ENCODE results near the gene ATRNL1.

ATRNL1 gene

GRCh38 chr10:115850666-115851065 lies 757.5 kb downstream of the ATRNL1 start:
- Histone ChIP-seq H3K36me3 (ENCODE audit: control insufficient read depth, insufficient read depth, low read length) (no peaks in the 10 kb centered on the region), H3K4me2 (ENCODE audit: low read length) (no peak overlapping the region), H3K27ac (no peak overlapping the region), H3K4me3 (ENCODE audit: low read depth, low read length) (no peak overlapping the region), H3K9me3 (ENCODE audit: control insufficient read depth, low read length) (no peaks in the 10 kb centered on the region), H3K79me2 (no peaks in the 10 kb centered on the region), H2AFZ (no peak overlapping the region), H3K4me1 (no peaks in the 10 kb centered on the region), H3K9ac (no peak overlapping the region), H3K27me3 (ENCODE audit: control insufficient read depth, insufficient read depth, low read length) (no peaks in the 10 kb centered on the region)
- TF ChIP-seq, protein P1, sequence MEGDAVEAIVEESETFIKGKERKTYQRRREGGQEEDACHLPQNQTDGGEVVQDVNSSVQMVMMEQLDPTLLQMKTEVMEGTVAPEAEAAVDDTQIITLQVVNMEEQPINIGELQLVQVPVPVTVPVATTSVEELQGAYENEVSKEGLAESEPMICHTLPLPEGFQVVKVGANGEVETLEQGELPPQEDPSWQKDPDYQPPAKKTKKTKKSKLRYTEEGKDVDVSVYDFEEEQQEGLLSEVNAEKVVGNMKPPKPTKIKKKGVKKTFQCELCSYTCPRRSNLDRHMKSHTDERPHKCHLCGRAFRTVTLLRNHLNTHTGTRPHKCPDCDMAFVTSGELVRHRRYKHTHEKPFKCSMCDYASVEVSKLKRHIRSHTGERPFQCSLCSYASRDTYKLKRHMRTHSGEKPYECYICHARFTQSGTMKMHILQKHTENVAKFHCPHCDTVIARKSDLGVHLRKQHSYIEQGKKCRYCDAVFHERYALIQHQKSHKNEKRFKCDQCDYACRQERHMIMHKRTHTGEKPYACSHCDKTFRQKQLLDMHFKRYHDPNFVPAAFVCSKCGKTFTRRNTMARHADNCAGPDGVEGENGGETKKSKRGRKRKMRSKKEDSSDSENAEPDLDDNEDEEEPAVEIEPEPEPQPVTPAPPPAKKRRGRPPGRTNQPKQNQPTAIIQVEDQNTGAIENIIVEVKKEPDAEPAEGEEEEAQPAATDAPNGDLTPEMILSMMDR (IDR thresholded peaks at IDR 0.05): no peak

- Histone ChIP-seq H3K27ac (no peak overlapping the region), H3K9me3 (ENCODE audit: control insufficient read depth, low read length) (no peaks in the 10 kb centered on the region), H3K36me3 (ENCODE audit: control insufficient read depth, insufficient read depth, low read length) (no peaks in the 10 kb centered on the region), H3K4me3 (ENCODE audit: low read depth, low read length) (no peak overlapping the region), H3K9ac (no peak overlapping the region), H3K4me2 (ENCODE audit: low read length) (no peak overlapping the region), H3K4me1 (no peaks in the 10 kb centered on the region), H2AFZ (no peak overlapping the region), H3K27me3 (ENCODE audit: control insufficient read depth, insufficient read depth, low read length) (no peaks in the 10 kb centered on the region), H3K79me2 (no peaks in the 10 kb centered on the region)
- TF ChIP-seq, protein P1 (IDR thresholded peaks at IDR 0.05): no peak
Measured at GRCh38 chr10:115851695-115852094, 758.5 kb downstream of the ATRNL1 start.

DNA sequence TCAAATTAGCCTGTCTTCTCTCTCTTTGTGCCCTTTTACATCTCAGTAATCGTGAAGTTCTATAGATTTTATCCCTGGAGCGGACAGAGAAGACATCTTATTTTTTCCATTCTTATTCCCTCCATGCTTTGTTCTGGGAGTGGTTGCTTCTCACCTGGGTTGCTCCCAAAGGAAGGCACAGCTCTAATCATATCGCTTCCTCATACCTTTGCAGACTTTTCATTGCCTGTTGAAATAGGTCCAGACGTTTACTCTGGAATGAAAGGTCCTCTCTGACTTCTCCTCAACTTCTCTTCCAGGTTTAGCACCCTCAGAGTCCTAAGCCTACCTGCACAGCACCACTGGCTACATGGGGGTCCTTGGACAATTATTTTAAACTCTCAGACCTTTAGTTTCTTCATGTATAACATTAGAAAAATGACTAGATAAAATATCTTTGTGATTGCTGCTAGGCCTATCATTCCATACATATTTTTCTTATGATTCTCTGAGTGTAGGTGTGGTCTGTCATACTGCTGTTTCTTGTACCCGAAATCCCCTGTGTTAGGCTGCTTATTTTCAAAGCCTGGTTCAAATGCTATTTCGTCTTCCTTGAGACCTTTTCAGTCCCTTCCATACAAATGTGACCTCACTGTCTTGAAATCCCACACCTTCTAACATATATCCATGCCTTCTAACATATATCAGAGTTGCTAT lies 761.7 kb downstream of the ATRNL1 start:
- no peak overlapping the region for H3K4me3 ChIP-seq (ENCODE audit: low read depth, low read length)
- H2AFZ ChIP-seq: no peak overlapping the region
- H3K4me2 ChIP-seq (ENCODE audit: low read length): no peak overlapping the region

GRCh38 chr10:115856580-115856979 lies 763.4 kb downstream of the ATRNL1 start:
- H3K79me2 ChIP-seq: no peaks in the 10 kb centered on the region
- H3K4me1 ChIP-seq: no peaks in the 10 kb centered on the region
- H3K4me3 ChIP-seq (ENCODE audit: low read depth, low read length): no peak overlapping the region
- no peak overlapping the region for H2AFZ ChIP-seq
- no peak overlapping the region for H3K9ac ChIP-seq
- H3K27ac ChIP-seq: no peak overlapping the region
- TF ChIP-seq, protein P1 (IDR thresholded peaks at IDR 0.05): no peak
- H3K27me3 ChIP-seq (ENCODE audit: control insufficient read depth, insufficient read depth, low read length): no peaks in the 10 kb centered on the region
- H3K36me3 ChIP-seq (ENCODE audit: control insufficient read depth, insufficient read depth, low read length): no peaks in the 10 kb centered on the region
- no peak overlapping the region for H3K4me2 ChIP-seq (ENCODE audit: low read length)
- H3K9me3 ChIP-seq (ENCODE audit: control insufficient read depth, low read length): no peaks in the 10 kb centered on the region

More for the DNA sequence above, 761.7 kb downstream of the ATRNL1 start:
- Histone ChIP-seq H3K9me3 (ENCODE audit: control insufficient read depth, low read length) (no peaks in the 10 kb centered on the region), H3K27ac (no peak overlapping the region), H3K36me3 (ENCODE audit: control insufficient read depth, insufficient read depth, low read length) (no peaks in the 10 kb centered on the region), H3K9ac (no peak overlapping the region), H3K79me2 (no peaks in the 10 kb centered on the region), H3K27me3 (ENCODE audit: control insufficient read depth, insufficient read depth, low read length) (no peaks in the 10 kb centered on the region), H3K4me1 (no peaks in the 10 kb centered on the region)
- TF ChIP-seq, protein P1 (IDR thresholded peaks at IDR 0.05): no peak

GRCh38 chr10:115857856-115858255 lies 764.7 kb downstream of the ATRNL1 start:
- H3K9me3 ChIP-seq (ENCODE audit: control insufficient read depth, low read length): no peaks in the 10 kb centered on the region
- TF ChIP-seq, protein P1 (IDR thresholded peaks at IDR 0.05): no peak
- H3K79me2 ChIP-seq: no peaks in the 10 kb centered on the region
- H3K4me2 ChIP-seq (ENCODE audit: low read length): no peak overlapping the region
- no peak overlapping the region for H3K4me3 ChIP-seq (ENCODE audit: low read depth, low read length)
- H3K4me1 ChIP-seq: no peaks in the 10 kb centered on the region
- H3K36me3 ChIP-seq (ENCODE audit: control insufficient read depth, insufficient read depth, low read length): no peaks in the 10 kb centered on the region
- no peak overlapping the region for H3K9ac ChIP-seq
- H3K27me3 ChIP-seq (ENCODE audit: control insufficient read depth, insufficient read depth, low read length): no peaks in the 10 kb centered on the region
- H2AFZ ChIP-seq: no peak overlapping the region
- no peak overlapping the region for H3K27ac ChIP-seq

All from parathyroid adenoma (tissue), 2 donors.